Large intestine (tissue), 3 donors: ENCODE measurements around the gene LGI4. TPM values are rescaled to one million over a fixed set of nuclear protein-coding genes. Genes with fewer than 3 reads are reported as not detected.
"Not testable (repeated sequence)": the region's sequence is repeated elsewhere in the genome, so short reads cannot be mapped to it uniquely, and the experiment has no call there.

Experiments used
- DNase-seq, 2 donors: peaks; one replicate each; pipeline versions ENCODE4 v3.0.0 to v3.0.0-alpha.2; 2013
- H3K27ac ChIP-seq: one replicate; pipeline ENCODE4 v1.5.1; 2013; ENCODE audit warnings: low read length
- H3K27me3 ChIP-seq: 2 replicates; pipeline ENCODE4 v1.6.1; 2013; ENCODE audit warnings: low read length; ENCODE audit not compliant: control insufficient read depth, insufficient read depth
- H3K36me3 ChIP-seq: 2 replicates; pipeline ENCODE4 v1.6.1; 2013; ENCODE audit warnings: low read length; ENCODE audit not compliant: control insufficient read depth, insufficient read depth
- H3K4me1 ChIP-seq: one replicate; pipeline ENCODE4 v1.6.1; 2013; ENCODE audit warnings: low read length; ENCODE audit not compliant: control insufficient read depth, insufficient read depth
- H3K4me3 ChIP-seq: one replicate; pipeline ENCODE4 v1.5.1; 2013; ENCODE audit warnings: low read length
- H3K9me3 ChIP-seq: one replicate; pipeline ENCODE4 v1.6.1; 2013; ENCODE audit warnings: mild to moderate bottlenecking, low read depth, low read length, moderate library complexity; ENCODE audit not compliant: control insufficient read depth
- WGBS: methylation state at CpG from one replicate; pipeline ENCODE4 v1.1.5; 2013; ENCODE audit warnings: low lambda C conversion rate; ENCODE audit not compliant: insufficient coverage; 5-methylcytosine and 5-hydroxymethylcytosine counted together
- polyA plus RNA-seq: library from polyadenylated mRNA; unstranded; fragments of 120-200 nt; gene quantifications from one replicate; pipeline ENCODE4 v1.2.1, GENCODE V29; 2013

Gene LGI4
- polyA plus RNA-seq, 1 donor = 9.4 TPM

DNA sequence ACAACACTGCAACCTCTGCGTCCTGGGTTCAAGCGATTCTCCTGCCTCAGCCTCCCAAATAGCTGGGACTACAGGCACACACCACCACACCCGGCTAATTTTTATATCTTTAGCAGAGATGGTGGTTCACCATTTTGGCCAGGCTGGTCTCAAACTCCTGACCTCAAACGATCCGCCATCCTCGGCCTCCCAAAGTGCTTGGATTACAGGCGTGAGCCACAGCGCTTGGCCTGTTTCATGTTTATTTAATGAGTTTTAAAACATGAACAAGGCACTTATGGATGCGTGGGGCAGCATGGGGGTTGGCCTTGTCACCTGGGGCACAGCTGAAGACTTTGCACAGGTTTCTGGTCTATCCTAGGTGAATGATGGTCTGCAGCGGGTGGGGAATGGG lies 18.3 kb upstream of the LGI4 start:
- WGBS = 80% methylated on average over 1 of the region's 10 CpGs
- not testable (repeated sequence) for H3K9me3 ChIP-seq, H3K36me3 ChIP-seq, H3K27ac ChIP-seq, H3K4me3 ChIP-seq, DNase-seq
- peaks cover 21% of the 10 kb centered on the region for H3K4me1 ChIP-seq
- H3K27me3 ChIP-seq = peaks cover 41% of the 10 kb centered on the region

GRCh38 chr19:35151273-35152065 lies 16.6 kb upstream of the LGI4 start:
- Histone ChIP-seq H3K9me3 (no peaks in the 10 kb centered on the region), H3K27ac (no peak overlapping the region), H3K36me3 (no peaks in the 10 kb centered on the region), H3K4me3 (no peak overlapping the region), H3K4me1 (peaks cover 21% of the 10 kb centered on the region), H3K27me3 (peaks cover 41% of the 10 kb centered on the region)
- WGBS = 96% methylated on average over 4 of the region's 20 CpGs
- no peak for DNase-seq

- WGBS = no CpG with 5 or more reads among the region's 2 CpGs
- DNase-seq = no peak
- H3K9me3 ChIP-seq = no peaks in the 10 kb centered on the region
- no peaks in the 10 kb centered on the region for H3K36me3 ChIP-seq
- peaks cover 36% of the 10 kb centered on the region for H3K27me3 ChIP-seq
- no peak overlapping the region for H3K27ac ChIP-seq
- peaks cover 17% of the 10 kb centered on the region for H3K4me1 ChIP-seq
- no peak overlapping the region for H3K4me3 ChIP-seq
These were observed 15.6 kb upstream of the LGI4 start for GRCh38 chr19:35150445-35150844.

- 60% methylated on average over 1 of the region's 3 CpGs for WGBS
- no peak overlapping the region for H3K4me3 ChIP-seq
- no peak overlapping the region for H3K27ac ChIP-seq
- H3K27me3 ChIP-seq = peaks cover 32% of the 10 kb centered on the region
- no peaks in the 10 kb centered on the region for H3K36me3 ChIP-seq
- DNase-seq = no peak
- peaks cover 9% of the 10 kb centered on the region for H3K4me1 ChIP-seq
- H3K9me3 ChIP-seq = no peaks in the 10 kb centered on the region
These were observed 14.6 kb upstream of the LGI4 start for GRCh38 chr19:35149463-35149862.

GRCh38 chr19:35146746-35147459 lies 12.0 kb upstream of the LGI4 start:
- Histone ChIP-seq H3K27ac (no peak overlapping the region), H3K4me1 (peaks cover 9% of the 10 kb centered on the region), H3K36me3 (no peaks in the 10 kb centered on the region), H3K27me3 (peaks cover 32% of the 10 kb centered on the region), H3K9me3 (peaks cover 4% of the 10 kb centered on the region), H3K4me3 (no peak overlapping the region)
- DNase-seq = no peak
- WGBS = no CpG with 5 or more reads among the region's 7 CpGs

DNA sequence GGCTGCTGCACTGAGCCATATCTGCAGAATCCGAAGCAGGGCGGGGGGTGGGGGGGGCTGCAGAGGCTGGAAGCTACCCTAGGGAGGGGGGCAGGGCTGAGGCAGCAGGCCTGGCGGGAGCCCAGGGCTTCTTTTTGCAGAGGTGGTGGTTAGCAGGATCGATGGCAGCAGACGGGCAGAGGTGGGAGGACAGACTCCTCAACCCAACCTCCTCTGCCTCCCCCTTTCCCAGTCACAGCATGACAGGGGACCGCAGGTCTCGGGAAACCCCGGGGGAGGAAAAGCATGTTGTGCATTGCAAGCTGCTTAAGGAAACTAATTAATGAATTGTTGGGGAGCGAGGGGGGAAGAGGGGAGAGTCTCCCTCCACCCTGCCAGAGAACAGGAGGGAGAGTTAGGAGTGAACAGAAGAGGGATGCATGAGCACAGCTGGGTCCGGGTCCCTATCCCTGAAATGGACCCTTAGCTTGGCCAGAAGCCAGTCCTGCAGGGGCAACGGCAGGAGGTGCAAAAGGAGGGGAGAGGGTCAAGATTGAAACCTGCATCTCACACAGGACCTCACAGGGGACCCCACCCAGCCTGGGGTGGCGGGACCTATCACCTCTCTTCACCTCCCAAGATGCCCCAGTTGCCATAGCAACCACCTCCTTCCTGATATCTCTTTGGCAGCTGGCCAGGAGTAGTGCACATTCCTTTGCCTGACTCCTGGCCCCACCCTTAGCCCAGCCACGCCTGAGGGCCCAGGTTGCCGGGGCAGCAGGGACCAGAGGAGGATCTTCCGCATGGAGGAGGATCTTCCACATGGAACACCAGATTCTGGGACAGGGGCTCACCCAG lies 10.0 kb upstream of the LGI4 start:
- Histone ChIP-seq H3K36me3 (no peaks in the 10 kb centered on the region), H3K4me1 (peaks cover 23% of the 10 kb centered on the region), H3K27me3 (peaks cover 34% of the 10 kb centered on the region), H3K9me3 (peaks cover 4% of the 10 kb centered on the region), H3K27ac (no peak overlapping the region), H3K4me3 (no peak overlapping the region)
- DNase-seq = peak; percentile 89 to 90
- WGBS = no CpG with 5 or more reads among the region's 15 CpGs

- H3K9me3 ChIP-seq = peaks cover 4% of the 10 kb centered on the region
- peaks cover 29% of the 10 kb centered on the region for H3K4me1 ChIP-seq
- no peak overlapping the region for H3K27ac ChIP-seq
These were observed 9.4 kb upstream of the LGI4 start for GRCh38 chr19:35144259-35144599.

DNA sequence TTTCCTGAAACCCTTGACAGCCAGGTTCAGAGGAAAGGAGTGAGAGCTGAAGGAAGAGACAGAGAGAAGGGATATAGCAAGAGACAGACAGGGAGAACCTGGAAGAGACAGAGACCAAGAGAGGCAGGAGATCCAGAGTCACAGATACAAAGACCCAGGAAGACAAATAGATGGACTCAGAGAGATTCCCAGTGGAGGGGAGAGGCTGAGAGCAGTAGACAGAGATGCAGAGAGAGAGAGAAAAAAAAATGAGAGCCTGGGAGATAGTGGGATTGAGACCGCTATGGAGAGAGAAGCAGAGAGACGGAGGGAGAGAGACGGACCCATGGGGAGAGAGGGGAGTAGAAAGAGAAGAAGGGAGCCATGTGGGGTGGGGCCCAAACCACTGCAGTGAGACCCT lies 9.0 kb upstream of the LGI4 start:
- Histone ChIP-seq H3K4me3 (no peak overlapping the region), H3K27ac (no peak overlapping the region), H3K27me3 (peaks cover 34% of the 10 kb centered on the region), H3K36me3 (no peaks in the 10 kb centered on the region), H3K4me1 (peaks cover 33% of the 10 kb centered on the region), H3K9me3 (peaks cover 4% of the 10 kb centered on the region)
- DNase-seq = no peak
- WGBS = 17% methylated on average over 1 of the region's 3 CpGs

More at GRCh38 chr19:35144259-35144599, 9.4 kb upstream of the LGI4 start:
- H3K36me3 ChIP-seq = no peaks in the 10 kb centered on the region
- no peak for DNase-seq
- no CpG with 5 or more reads among the region's 6 CpGs for WGBS
- H3K27me3 ChIP-seq = peaks cover 34% of the 10 kb centered on the region
- H3K4me3 ChIP-seq = no peak overlapping the region

DNA sequence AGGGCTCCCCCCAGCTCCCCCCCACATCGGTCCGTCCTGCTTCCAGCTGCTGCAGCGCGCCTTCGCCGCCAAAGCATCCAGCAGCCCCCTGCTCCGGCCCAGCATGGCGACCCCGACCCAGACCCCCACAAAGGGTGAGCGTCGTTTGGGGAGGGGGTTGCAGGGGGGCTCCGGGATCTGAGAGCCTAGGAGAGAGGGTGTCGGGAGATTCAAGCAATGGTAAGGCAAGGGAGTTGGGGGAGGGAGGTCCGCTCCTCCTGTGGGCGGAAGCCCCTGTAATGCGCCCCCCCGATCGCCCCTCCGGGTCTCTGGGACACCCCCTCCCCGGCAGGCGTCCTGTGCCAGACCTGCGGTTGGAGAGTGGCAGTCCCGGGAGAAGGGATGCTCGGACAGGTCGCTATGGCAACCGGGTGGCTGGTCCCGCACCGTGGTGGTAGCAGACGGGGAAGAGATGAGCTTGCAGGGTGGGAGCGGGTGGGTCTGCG lies 8.4 kb upstream of the LGI4 start, which contains the start of gene FXYD7:
FXYD7 (plus strand) TSS at position 25 of the 485 bp plus-strand sequence; CDS start at position 104, 79 bp downstream.
- no peak within 1 kb of the TSS for H3K27ac ChIP-seq

More for the DNA sequence above, 8.4 kb upstream of the LGI4 start, which contains the start of gene FXYD7:
- Histone ChIP-seq H3K4me3 (peak within 1 kb of the TSS; percentile 13), H3K27me3 (peaks cover 34% of the 10 kb centered on the region), H3K4me1 (peaks cover 37% of the 10 kb centered on the region), H3K36me3 (no peaks in the 10 kb centered on the region), H3K9me3 (peaks cover 4% of the 10 kb centered on the region)
- WGBS = no CpG with 5 or more reads among the region's 31 CpGs
- no peak for DNase-seq
